ENCODE results near the gene DIP2A. TPM values are rescaled to one million over a fixed set of nuclear protein-coding genes. Genes with fewer than 3 reads are reported as not detected.

Gene DIP2A, protein sequence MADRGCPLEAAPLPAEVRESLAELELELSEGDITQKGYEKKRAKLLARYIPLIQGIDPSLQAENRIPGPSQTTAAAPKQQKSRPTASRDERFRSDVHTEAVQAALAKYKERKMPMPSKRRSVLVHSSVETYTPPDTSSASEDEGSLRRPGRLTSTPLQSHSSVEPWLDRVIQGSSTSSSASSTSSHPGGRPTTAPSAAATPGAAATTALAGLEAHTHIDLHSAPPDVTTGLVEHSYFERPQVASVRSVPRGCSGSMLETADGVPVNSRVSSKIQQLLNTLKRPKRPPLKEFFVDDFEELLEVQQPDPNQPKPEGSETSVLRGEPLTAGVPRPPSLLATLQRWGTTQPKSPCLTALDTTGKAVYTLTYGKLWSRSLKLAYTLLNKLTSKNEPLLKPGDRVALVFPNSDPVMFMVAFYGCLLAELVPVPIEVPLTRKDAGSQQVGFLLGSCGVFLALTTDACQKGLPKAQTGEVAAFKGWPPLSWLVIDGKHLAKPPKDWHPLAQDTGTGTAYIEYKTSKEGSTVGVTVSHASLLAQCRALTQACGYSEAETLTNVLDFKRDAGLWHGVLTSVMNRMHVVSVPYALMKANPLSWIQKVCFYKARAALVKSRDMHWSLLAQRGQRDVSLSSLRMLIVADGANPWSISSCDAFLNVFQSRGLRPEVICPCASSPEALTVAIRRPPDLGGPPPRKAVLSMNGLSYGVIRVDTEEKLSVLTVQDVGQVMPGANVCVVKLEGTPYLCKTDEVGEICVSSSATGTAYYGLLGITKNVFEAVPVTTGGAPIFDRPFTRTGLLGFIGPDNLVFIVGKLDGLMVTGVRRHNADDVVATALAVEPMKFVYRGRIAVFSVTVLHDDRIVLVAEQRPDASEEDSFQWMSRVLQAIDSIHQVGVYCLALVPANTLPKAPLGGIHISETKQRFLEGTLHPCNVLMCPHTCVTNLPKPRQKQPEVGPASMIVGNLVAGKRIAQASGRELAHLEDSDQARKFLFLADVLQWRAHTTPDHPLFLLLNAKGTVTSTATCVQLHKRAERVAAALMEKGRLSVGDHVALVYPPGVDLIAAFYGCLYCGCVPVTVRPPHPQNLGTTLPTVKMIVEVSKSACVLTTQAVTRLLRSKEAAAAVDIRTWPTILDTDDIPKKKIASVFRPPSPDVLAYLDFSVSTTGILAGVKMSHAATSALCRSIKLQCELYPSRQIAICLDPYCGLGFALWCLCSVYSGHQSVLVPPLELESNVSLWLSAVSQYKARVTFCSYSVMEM (N-terminal part only)
- total RNA-seq (2021) (39.9 and 44.6 TPM in 2 replicates), Bru-seq, nascent RNA (percentile 63 among the genes with signal in this experiment), BruChase-seq, experiment 1, labeled RNA remaining after a 2-hour chase (percentile 68 among the genes with signal in this experiment), BruChase-seq, experiment 2, labeled RNA remaining after a 6-hour chase (percentile 65 among the genes with signal in this experiment)
- long read RNA-seq, full-length matches to known transcripts: 4 of 18 reads
- long read RNA-seq, partial matches to known transcripts: 4 of 18 reads
- long read RNA-seq, other reads (novel, unspliced or antisense): 10 of 18 reads

DNA sequence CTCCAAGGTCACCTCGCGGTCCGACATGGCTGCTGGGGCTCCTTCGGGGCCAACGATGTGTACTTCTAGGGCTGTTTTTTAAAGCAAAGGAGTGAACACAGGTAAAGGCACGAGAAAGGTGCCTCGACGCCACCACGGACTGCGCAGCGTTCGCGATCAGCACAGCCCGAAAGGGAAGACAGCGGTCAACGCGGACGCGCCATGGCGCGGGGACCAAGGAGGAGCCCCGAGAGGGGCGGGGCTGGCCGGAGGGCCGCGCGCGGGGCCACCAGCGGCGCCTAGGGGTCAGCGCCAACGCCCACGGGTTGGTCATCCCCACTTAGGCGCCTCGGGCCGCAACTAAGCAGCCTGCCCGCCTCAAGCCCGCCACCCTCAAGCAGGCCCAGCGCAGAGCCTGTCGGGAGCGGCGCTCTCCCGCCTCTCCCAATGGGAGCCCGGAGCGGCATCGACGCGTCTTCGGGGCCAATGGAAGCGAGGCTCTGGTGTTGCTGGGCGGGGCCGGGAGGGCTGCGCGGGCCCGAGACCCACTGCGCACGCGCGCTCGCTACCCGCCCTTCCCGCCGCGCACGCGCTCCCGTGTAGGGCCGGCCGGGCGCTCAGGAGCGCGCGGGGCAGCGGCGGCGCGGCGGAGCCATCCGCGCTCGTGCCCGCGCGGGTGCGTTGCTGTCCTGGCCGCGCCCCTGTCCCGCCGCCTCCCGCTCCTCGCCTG lies at the start of gene DIP2A:
TSS of gene DIP2A (plus strand) at position 577 of the 709 bp plus-strand sequence. CDS start 241 bp downstream, outside the sequence.
- Histone ChIP-seq H2AFZ (peak within 1 kb of the TSS; percentile 97), H4K20me1 (ENCODE audit: insufficient read depth) (no peaks in the 10 kb centered on the region), H3K9me2 (ENCODE audit: insufficient read depth) (no peaks in the 10 kb centered on the region), H3K4me2 (peak within 1 kb of the TSS; percentile 98), H3K9me3 (ENCODE audit: insufficient read depth, low read depth) (no peaks in the 10 kb centered on the region), H3K27ac (peak within 1 kb of the TSS; percentile 49), H3K4me1 (replicated peaks; ENCODE audit: insufficient read depth) (no peaks in the 10 kb centered on the region), H3K79me2 (ENCODE audit: low read depth) (peaks cover 31% of the 10 kb centered on the region), H3F3A (ENCODE audit: insufficient read depth, low read depth) (no peaks in the 10 kb centered on the region), H3K27me3 (ENCODE audit: insufficient read depth, low read depth) (no peaks in the 10 kb centered on the region), H3K4me3 (peak within 1 kb of the TSS; percentile 78), H3K36me3 (ENCODE audit: low read depth) (no peaks in the 10 kb centered on the region)
- ChIA-PET POLR2A (ENCODE audit: unreplicated experiment) (interaction anchor here (0.6 kb wide), 2 partner anchors 17 to 19 kb away, joined by 3 read pairs; no protein-coding TSS in a partner anchor), CTCF (no interaction called here)
- TF ChIP-seq EZH2 (IDR thresholded peaks at IDR 0.05; ENCODE audit: low read depth): no peak
- TF ChIP-seq, protein P1, sequence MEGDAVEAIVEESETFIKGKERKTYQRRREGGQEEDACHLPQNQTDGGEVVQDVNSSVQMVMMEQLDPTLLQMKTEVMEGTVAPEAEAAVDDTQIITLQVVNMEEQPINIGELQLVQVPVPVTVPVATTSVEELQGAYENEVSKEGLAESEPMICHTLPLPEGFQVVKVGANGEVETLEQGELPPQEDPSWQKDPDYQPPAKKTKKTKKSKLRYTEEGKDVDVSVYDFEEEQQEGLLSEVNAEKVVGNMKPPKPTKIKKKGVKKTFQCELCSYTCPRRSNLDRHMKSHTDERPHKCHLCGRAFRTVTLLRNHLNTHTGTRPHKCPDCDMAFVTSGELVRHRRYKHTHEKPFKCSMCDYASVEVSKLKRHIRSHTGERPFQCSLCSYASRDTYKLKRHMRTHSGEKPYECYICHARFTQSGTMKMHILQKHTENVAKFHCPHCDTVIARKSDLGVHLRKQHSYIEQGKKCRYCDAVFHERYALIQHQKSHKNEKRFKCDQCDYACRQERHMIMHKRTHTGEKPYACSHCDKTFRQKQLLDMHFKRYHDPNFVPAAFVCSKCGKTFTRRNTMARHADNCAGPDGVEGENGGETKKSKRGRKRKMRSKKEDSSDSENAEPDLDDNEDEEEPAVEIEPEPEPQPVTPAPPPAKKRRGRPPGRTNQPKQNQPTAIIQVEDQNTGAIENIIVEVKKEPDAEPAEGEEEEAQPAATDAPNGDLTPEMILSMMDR (conservative IDR thresholded peaks at IDR 0.05): no peak
- DNase-seq: peak; percentile 80 to 92
- intact Hi-C loops (cut with micrococcal nuclease; ENCODE audit: unreplicated experiment): no loop called here
- TSS peak; percentile 58 for BruUV-seq (replicated peaks)

DNA sequence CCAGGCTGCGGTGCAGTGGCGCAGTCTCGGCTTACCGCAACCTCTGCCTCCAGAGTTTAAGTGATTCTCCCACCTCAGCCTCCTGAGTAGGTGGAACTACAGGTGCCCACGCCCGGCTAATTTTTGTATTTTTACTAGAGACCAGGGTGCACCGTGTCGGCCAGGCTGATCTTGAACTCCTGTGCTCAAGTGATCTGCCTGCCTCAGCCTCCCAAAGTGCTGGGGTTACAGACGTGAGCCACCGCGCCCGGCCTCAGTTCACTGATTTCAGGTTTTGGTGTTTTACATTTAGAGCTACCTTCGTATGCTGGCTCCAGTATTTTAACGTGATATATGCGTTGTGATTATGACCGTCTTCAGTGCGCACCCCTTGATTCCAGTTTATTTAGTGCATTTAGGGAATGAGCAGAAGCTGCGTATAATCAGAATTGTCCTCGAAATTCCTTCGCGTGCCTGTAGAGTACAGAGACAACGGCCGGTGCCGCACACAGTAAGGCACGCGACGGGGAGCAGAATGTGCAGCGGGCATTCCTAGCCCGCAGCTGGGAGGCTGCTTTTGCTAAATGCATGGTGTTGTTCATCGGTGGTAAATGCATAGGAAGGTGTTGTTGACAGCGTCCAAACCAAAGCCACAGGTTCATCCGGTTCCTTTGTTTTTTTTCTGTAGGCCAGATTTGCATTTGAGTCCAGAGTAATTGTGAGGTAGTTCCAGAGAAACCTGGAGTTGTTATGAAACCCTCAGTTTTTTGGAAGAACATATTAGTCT lies 48.9 kb upstream of the DIP2A start:
- no peak overlapping the region for H3K27ac ChIP-seq
- ChIA-PET CTCF (no interaction called here), POLR2A (ENCODE audit: unreplicated experiment) (no interaction called here)
- BruUV-seq (replicated peaks): no TSS peak
- no peak overlapping the region for H2AFZ ChIP-seq
- TF ChIP-seq, protein P1 (conservative IDR thresholded peaks at IDR 0.05): no peak
- no peak for TF ChIP-seq EZH2 (IDR thresholded peaks at IDR 0.05; ENCODE audit: low read depth)
- no peaks in the 10 kb centered on the region for H3F3A ChIP-seq (ENCODE audit: insufficient read depth, low read depth)
- no peaks in the 10 kb centered on the region for H3K27me3 ChIP-seq (ENCODE audit: insufficient read depth, low read depth)
- H3K9me3 ChIP-seq (ENCODE audit: insufficient read depth, low read depth): no peaks in the 10 kb centered on the region
- DNase-seq: no peak
- intact Hi-C loops (cut with micrococcal nuclease; ENCODE audit: unreplicated experiment): no loop called here
- H3K4me2 ChIP-seq: no peak overlapping the region
- H3K36me3 ChIP-seq (ENCODE audit: low read depth): no peaks in the 10 kb centered on the region
- no peak overlapping the region for H3K4me3 ChIP-seq
- H3K79me2 ChIP-seq (ENCODE audit: low read depth): no peaks in the 10 kb centered on the region
- H4K20me1 ChIP-seq (ENCODE audit: insufficient read depth): no peaks in the 10 kb centered on the region
- H3K4me1 ChIP-seq (replicated peaks; ENCODE audit: insufficient read depth): no peaks in the 10 kb centered on the region
- H3K9me2 ChIP-seq (ENCODE audit: insufficient read depth): no peaks in the 10 kb centered on the region
